Aorta (tissue), 5 donors: Measurements from ENCODE around the gene EDN2. TPM values are rescaled to one million over a fixed set of nuclear protein-coding genes. Genes with fewer than 3 reads are reported as not detected.

Source experiments
- ATAC-seq: fragments of 200-7000 bp; cut with Tn5 transposase; one replicate; pipeline ENCODE4 v1.9.1; 2022; ENCODE audit warnings: moderate library complexity; ENCODE audit not compliant: low FRiP score
- DNase-seq, 2 donors: peaks; one replicate each; pipeline ENCODE4 v3.0.0-alpha.2; 2020
- H3K27ac ChIP-seq, 2 donors: one replicate each; pipeline ENCODE4 v1.5.1; 2013; ENCODE audit warnings: low read length in 2 of 2, mild to moderate bottlenecking in 2 of 2, moderate library complexity in 2 of 2, control low read depth in 1 of 2, inconsistent platforms in 1 of 2, low read depth in 1 of 2
- H3K27me3 ChIP-seq, 2 donors: one replicate each; pipeline ENCODE4 v1.6.1; 2013; ENCODE audit warnings: control low read depth in 1 of 2, low read length in 1 of 2, mild to moderate bottlenecking in 1 of 2, moderate library complexity in 1 of 2; ENCODE audit not compliant: insufficient read depth in 2 of 2, control insufficient read depth in 1 of 2
- H3K36me3 ChIP-seq, 2 donors: one replicate each; pipeline ENCODE4 v1.6.1; 2013; ENCODE audit warnings: control low read depth in 1 of 2, low read length in 1 of 2, mild to moderate bottlenecking in 1 of 2; ENCODE audit not compliant: insufficient read depth in 2 of 2, control insufficient read depth in 1 of 2
- H3K4me1 ChIP-seq, 2 donors: one replicate each; pipeline ENCODE4 v1.6.1; 2013; ENCODE audit warnings: low read length in 2 of 2, control low read depth in 1 of 2, mild to moderate bottlenecking in 1 of 2, moderate library complexity in 1 of 2; ENCODE audit not compliant: insufficient read depth in 2 of 2, control insufficient read depth in 1 of 2
- H3K4me3 ChIP-seq, 2 donors: one replicate each; pipeline ENCODE4 v1.5.1; 2013; ENCODE audit warnings: low read length in 2 of 2, control low read depth in 1 of 2, mild to moderate bottlenecking in 1 of 2
- H3K9me3 ChIP-seq: one replicate; pipeline ENCODE4 v1.6.1; 2013; ENCODE audit warnings: mild to moderate bottlenecking, low read length; ENCODE audit not compliant: control insufficient read depth
- WGBS, 2 donors: extraction: QIAGEN DNeasy Blood & Tissue Kit; methylation state at CpG; one replicate each; pipeline ENCODE4 v1.1.7; 2013; 5-methylcytosine and 5-hydroxymethylcytosine counted together
- intact Hi-C, 2 donors: fragments of 100-400 bp; cut with DNase I; formaldehyde crosslinking; loops; one replicate each; pipeline versions ENCODE4 v1.14.2 to v1.15.0; 2022
- polyA plus RNA-seq, 2 donors: library from polyadenylated mRNA; stranded (reverse); fragments of 200-250 nt; gene quantifications; one replicate each; pipeline ENCODE4 v1.2.3, GENCODE V29; 2013
- total RNA-seq, 2 donors: library from RNA; stranded (reverse); fragmentation: NEBNext Ultra II Directional; extraction: Animal tissue kit (Norgen Biotek cat#: 25700); gene quantifications; one replicate each; pipeline ENCODE4 v1.2.1, GENCODE V29; 2021
- donor health status: healthy with polysubstance abuse.
- donor health status: Bipolar disorder and iron deficiency.
- donor health status: DM: no; HTN: no; CAD: no.
- donor health status: DM: no; HTN: no; CAD: no.
- donor health status: DM: yes; HTN: yes; CAD: no.

The EDN2 gene
- total and polyA plus RNA-seq, 4 donors = 0.36 to 2.3 (median 1.5) TPM; not detected in 1

- Histone ChIP-seq H3K4me3 (no peak overlapping the region), H3K27ac (no peak overlapping the region), H3K27me3 (no peaks in the 10 kb centered on the region), H3K4me1 (no peaks in the 10 kb centered on the region), H3K36me3 (no peaks in the 10 kb centered on the region), H3K9me3 (peaks cover 5% of the 10 kb centered on the region)
- DNase-seq (no peak), ATAC-seq (no peak)
- intact Hi-C loops = no loop called here
- WGBS, 2 donors = 67 to 70% methylated on average over 9 of the region's 9 CpGs
Measured at GRCh38 chr1:41446851-41447610, 37.5 kb downstream of the EDN2 start.

DNA sequence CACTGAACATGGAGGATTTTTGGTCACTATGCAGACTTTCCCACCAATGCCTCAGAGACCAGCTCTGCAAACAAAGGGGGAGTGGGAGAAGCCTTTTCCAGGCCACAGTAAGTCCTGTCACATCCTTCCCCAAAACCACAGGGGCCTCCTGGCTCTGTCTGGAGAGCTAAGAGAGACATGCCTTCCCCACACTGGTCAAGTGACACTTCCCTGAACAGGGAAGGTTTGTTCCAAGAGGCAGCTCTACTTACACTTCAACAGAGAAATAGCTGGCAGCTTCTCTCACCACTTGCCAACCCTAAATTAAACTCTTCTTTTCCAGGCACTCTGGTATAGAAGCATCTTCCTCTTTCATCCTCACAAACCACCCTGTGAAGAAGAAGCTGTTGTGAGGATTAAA is 39.7 kb downstream of the EDN2 start:
- intact Hi-C loops = no loop called here
- H3K4me1 ChIP-seq = no peaks in the 10 kb centered on the region
- DNase-seq = no peak
- no peak for ATAC-seq
- H3K36me3 ChIP-seq = no peaks in the 10 kb centered on the region
- peaks cover 5% of the 10 kb centered on the region for H3K9me3 ChIP-seq
- H3K27ac ChIP-seq = no peak overlapping the region
- H3K4me3 ChIP-seq = no peak overlapping the region
- no peaks in the 10 kb centered on the region for H3K27me3 ChIP-seq

DNA sequence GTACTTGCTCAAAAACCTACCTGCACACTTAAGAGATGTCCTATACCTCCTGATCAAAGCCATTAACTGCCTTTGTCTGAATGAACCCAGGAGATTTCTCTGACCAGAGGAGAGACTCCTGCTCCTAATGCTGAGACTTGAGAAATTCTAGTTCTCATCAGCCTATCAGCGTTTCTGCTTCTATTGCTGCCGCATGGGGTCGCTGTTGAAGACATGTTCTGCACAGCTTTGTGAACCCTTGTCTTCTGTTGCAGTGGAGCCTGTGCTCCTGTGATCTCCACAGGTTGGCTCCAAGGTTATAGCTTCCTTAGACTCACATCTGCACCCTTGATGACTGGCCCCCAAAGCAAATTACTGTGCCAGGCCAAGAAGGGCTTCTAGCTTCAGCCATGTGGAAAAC is 40.2 kb downstream of the EDN2 start:
- Histone ChIP-seq H3K4me3 (no peak overlapping the region), H3K9me3 (peaks cover 5% of the 10 kb centered on the region), H3K27me3 (no peaks in the 10 kb centered on the region), H3K27ac (no peak overlapping the region), H3K4me1 (no peaks in the 10 kb centered on the region), H3K36me3 (no peaks in the 10 kb centered on the region)
- ATAC-seq (no peak), DNase-seq (no peak)
- intact Hi-C loops = no loop called here
- WGBS, 2 donors = 45 to 47% methylated on average over 3 of the region's 3 CpGs

GRCh38 chr1:41442697-41443251 is 41.7 kb downstream of the EDN2 start:
- intact Hi-C loops = no loop called here
- DNase-seq (peak in 1 of 2 donors; percentile 44), ATAC-seq (no peak)
- no peaks in the 10 kb centered on the region for H3K27me3 ChIP-seq
- H3K27ac ChIP-seq = no peak overlapping the region
- no peak overlapping the region for H3K4me3 ChIP-seq
- peaks cover 5% of the 10 kb centered on the region for H3K9me3 ChIP-seq
- H3K4me1 ChIP-seq = no peaks in the 10 kb centered on the region
- no peaks in the 10 kb centered on the region for H3K36me3 ChIP-seq
- 39 to 40% methylated on average over 7 of the region's 7 CpGs for WGBS, 2 donors

DNA sequence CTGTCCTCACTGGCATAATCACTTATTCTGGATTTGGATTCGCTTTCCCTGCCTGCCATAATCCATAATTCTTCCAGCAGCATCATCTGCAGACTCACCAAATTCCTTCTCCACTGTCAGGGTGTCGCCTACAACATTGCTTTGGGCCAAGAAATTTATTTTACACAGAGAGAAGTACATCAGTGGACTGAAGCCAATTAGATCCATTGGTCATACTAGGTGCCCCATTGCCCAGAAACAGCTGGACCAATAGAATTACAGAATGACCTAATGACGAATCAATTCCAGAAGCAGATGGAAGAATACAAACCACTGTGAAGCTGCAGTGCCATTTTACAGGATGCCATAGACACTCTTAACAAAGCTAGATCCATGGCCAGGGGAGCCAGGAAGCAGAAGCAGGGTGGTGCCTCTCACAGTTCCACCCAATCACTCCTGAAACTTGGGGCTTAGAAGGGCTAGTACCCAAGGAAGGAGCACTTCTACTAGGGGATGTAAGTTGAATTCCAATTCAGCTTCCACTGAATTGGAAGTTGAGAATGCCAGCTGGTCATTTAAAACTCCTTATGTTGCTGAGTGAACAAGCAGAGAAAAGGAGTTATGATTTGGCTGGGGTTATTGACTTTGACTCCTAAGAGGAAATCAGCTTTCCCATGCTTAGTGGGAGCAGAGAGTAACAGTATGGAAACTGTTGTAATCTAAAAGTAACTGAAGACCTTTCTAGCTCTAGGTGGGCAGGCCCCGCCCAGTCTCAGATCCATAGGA is 44.0 kb downstream of the EDN2 start:
- intact Hi-C loops = no loop called here
- DNase-seq (no peak), ATAC-seq (no peak)
- 96 to 97% methylated on average over 4 of the region's 4 CpGs for WGBS, 2 donors
- Histone ChIP-seq H3K9me3 (peaks cover 5% of the 10 kb centered on the region), H3K36me3 (no peaks in the 10 kb centered on the region), H3K27me3 (no peaks in the 10 kb centered on the region), H3K4me1 (no peaks in the 10 kb centered on the region), H3K27ac (no peak overlapping the region), H3K4me3 (no peak overlapping the region)

GRCh38 chr1:41439234-41439633 is 45.2 kb downstream of the EDN2 start:
- no peaks in the 10 kb centered on the region for H3K27me3 ChIP-seq
- H3K9me3 ChIP-seq = peaks cover 1% of the 10 kb centered on the region
- no peaks in the 10 kb centered on the region for H3K36me3 ChIP-seq
- 70 to 77% methylated on average over 6 of the region's 6 CpGs for WGBS, 2 donors
- no peak overlapping the region for H3K4me3 ChIP-seq
- ATAC-seq (no peak), DNase-seq (no peak)
- H3K4me1 ChIP-seq = no peaks in the 10 kb centered on the region
- no peak overlapping the region for H3K27ac ChIP-seq
- intact Hi-C loops = no loop called here

DNA sequence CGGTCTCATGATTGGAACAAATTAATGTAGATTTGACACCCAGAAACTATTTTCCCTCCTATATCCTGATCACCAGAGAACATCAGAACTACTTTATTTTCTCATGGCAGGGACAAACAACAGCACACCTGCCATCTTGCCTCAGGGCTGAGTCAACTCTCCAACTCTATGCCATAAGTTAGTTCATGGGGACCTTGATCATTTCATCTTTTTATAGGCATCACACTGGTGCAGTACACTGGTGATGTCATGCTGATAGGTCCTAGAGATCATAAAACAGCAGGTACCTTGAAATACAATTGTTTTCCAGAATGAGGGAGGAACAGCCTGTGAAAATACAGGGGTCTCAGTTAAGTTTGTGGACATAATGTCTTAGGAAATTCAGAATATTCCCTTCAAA is 45.8 kb downstream of the EDN2 start:
- Histone ChIP-seq H3K36me3 (no peaks in the 10 kb centered on the region), H3K27ac (no peak overlapping the region), H3K4me3 (no peak overlapping the region), H3K27me3 (no peaks in the 10 kb centered on the region), H3K9me3 (no peaks in the 10 kb centered on the region), H3K4me1 (no peaks in the 10 kb centered on the region)
- no peak for ATAC-seq
- intact Hi-C loops = no loop called here
- DNase-seq = no peak
- 97% methylated on average over 1 of the region's 1 CpG for WGBS, 2 donors

DNA sequence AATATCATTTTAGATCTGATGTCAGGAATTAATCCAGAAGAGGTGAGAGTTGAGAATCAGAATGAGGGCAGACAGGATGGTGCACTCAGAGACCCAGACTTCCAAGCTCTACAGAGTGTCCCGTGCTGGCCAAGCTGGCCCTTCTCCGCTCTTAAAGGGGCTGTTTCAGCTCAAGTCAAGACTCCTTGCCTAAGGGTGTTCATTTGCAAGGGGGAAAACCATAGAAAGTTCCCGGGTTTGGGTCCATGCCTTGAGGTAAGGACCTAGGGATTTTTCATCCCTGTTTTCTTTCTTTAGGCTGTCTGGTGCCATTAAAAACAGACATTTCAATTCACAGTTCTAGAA is 47.5 kb downstream of the EDN2 start:
- no peaks in the 10 kb centered on the region for H3K9me3 ChIP-seq
- WGBS, 2 donors = 93 to 94% methylated on average over 3 of the region's 3 CpGs
- no peak overlapping the region for H3K27ac ChIP-seq
- ATAC-seq (no peak), DNase-seq (no peak)
- intact Hi-C loops = no loop called here
- no peaks in the 10 kb centered on the region for H3K36me3 ChIP-seq
- no peak overlapping the region for H3K4me3 ChIP-seq
- H3K27me3 ChIP-seq = no peaks in the 10 kb centered on the region
- H3K4me1 ChIP-seq = no peaks in the 10 kb centered on the region
